PC-3 (cell line): Measurements from ENCODE around the gene IGSF23.

Source experiments
- EZH2 ChIP-seq: fragments of 300-600 bp; sonication (generic); IDR thresholded peaks from one replicate; pipeline ENCODE4 v1.6.1; 2017; ENCODE audit warnings: antibody characterized with exemption, mild to moderate bottlenecking, low read length; ENCODE audit not compliant: unreplicated experiment
- TF ChIP-seq, protein P1 (sequence below): fragments of 300-600 bp; sonication (generic); conservative IDR thresholded peaks from 2 replicates; pipeline ENCODE4 v1.5.1; 2017; ENCODE audit warnings: antibody characterized with exemption, low read depth, mild to moderate bottlenecking, low read length

DNA sequence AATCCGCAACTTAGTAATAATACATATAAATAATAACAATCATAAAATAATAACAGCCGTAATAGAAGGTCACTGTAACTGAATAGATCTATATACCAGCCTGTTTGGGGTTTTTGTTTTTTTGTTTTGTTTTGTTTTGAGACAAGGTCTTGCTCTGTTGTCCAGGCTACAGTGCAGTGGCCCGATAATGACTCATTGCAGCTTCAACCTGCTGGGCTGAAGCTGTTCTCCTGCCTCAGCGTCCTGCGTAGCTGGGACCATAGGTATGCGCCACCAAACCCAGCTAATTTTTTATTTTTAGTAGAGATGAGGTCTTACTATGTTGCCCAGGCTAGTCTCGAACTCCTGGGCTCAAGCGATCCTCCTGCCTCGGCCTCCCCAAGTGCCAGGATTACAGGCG, 950 bp downstream of the IGSF23 start:
- TF ChIP-seq EZH2, result no peak
- TF ChIP-seq, protein P1, sequence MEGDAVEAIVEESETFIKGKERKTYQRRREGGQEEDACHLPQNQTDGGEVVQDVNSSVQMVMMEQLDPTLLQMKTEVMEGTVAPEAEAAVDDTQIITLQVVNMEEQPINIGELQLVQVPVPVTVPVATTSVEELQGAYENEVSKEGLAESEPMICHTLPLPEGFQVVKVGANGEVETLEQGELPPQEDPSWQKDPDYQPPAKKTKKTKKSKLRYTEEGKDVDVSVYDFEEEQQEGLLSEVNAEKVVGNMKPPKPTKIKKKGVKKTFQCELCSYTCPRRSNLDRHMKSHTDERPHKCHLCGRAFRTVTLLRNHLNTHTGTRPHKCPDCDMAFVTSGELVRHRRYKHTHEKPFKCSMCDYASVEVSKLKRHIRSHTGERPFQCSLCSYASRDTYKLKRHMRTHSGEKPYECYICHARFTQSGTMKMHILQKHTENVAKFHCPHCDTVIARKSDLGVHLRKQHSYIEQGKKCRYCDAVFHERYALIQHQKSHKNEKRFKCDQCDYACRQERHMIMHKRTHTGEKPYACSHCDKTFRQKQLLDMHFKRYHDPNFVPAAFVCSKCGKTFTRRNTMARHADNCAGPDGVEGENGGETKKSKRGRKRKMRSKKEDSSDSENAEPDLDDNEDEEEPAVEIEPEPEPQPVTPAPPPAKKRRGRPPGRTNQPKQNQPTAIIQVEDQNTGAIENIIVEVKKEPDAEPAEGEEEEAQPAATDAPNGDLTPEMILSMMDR, result no peak
